Activated naive CD8-positive, alpha-beta T cell (primary cell): Measurements from ENCODE around the gene ARF3.
"Not testable (repeated sequence)": the region's sequence is repeated elsewhere in the genome, so short reads cannot be mapped to it uniquely, and the experiment has no call there.

ENCODE experiments used
- H3K27ac Mint-ChIP-seq: one replicate; pipeline ENCODE4 v1.8.0; 2021; ENCODE audit warnings: mixed read lengths
- H3K27me3 Mint-ChIP-seq: one replicate; pipeline ENCODE4 v1.8.0; 2021; ENCODE audit warnings: mixed read lengths
- H3K36me3 Mint-ChIP-seq: one replicate; pipeline ENCODE4 v1.8.0; 2021; ENCODE audit warnings: mixed read lengths
- H3K4me1 Mint-ChIP-seq: one replicate; pipeline ENCODE4 v1.8.0; 2021; ENCODE audit warnings: low read depth, mixed read lengths
- H3K4me3 Mint-ChIP-seq: one replicate; pipeline ENCODE4 v1.8.0; 2021; ENCODE audit warnings: mild to moderate bottlenecking, mixed read lengths
- H3K9me3 Mint-ChIP-seq: one replicate; pipeline ENCODE4 v1.8.0; 2021; ENCODE audit warnings: low read depth, mixed read lengths

The ARF3 gene

DNA sequence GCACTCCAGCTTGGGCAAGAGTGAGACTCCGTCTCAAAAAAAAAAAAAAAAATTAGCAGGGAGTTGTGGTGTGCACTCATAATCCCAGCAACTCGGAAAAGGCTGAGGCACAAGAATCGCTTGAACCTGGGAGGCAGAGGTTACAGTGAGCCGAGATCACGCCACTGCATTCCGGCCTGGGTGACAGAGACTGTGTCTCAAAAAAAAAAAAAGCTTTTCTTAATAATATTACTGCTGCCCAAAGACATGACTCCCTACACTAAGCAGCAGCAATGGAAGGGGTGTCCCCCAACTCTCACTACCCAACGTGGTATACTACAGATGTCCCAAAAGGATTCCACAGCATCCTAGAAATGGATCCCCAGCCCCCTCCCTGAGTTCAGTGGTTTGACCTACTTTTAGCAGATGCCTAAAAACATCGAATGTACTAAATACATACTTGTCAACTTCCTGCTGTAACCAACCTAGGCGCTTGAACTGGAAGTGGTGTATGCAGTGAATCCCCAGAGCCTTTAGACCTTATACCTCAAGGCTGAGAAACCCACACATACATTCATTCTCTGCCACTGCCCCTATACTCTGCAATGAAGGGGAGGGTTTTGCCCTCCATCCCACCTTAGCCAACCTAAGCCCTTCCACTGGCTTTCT, 23.5 kb downstream of the ARF3 start:
- no peaks in the 10 kb centered on the region for H3K27me3 Mint-ChIP-seq
- H3K36me3 Mint-ChIP-seq: peaks cover 16% of the 10 kb centered on the region
- H3K27ac Mint-ChIP-seq: peak overlapping the region; percentile 34
- H3K9me3 Mint-ChIP-seq: no peaks in the 10 kb centered on the region
- peaks cover 24% of the 10 kb centered on the region for H3K4me1 Mint-ChIP-seq
- H3K4me3 Mint-ChIP-seq: no peak overlapping the region

DNA sequence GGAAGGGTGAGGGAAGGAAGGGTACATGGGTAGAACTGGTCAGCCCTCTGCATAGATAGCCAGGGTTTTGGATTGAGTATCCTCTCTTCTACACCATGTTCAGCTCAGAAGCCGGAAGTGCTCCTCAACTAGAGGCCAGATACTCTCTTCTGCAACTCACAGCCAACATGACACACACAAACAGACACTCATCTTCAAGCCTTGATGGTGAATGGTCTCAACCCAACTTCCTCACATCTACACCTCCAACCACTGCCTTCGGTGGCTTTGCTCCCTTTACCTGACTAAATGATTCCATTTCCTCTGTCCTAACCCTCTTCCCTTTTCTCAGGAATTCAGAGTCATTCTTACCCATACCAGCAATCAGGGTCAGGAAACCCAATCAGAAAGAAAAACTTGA, 24.4 kb downstream of the ARF3 start:
- Mint-ChIP-seq H3K27me3 (no peaks in the 10 kb centered on the region), H3K27ac (peak overlapping the region; percentile 64), H3K36me3 (peaks cover 16% of the 10 kb centered on the region), H3K9me3 (no peaks in the 10 kb centered on the region), H3K4me1 (peaks cover 24% of the 10 kb centered on the region), H3K4me3 (no peak overlapping the region)

- H3K27ac Mint-ChIP-seq: no peak overlapping the region
- no peaks in the 10 kb centered on the region for H3K27me3 Mint-ChIP-seq
- H3K9me3 Mint-ChIP-seq: no peaks in the 10 kb centered on the region
- peaks cover 16% of the 10 kb centered on the region for H3K36me3 Mint-ChIP-seq
- no peak overlapping the region for H3K4me3 Mint-ChIP-seq
- H3K4me1 Mint-ChIP-seq: peaks cover 35% of the 10 kb centered on the region
Observed at GRCh38 chr12:48930475-48930874, 26.8 kb downstream of the ARF3 start.

- Mint-ChIP-seq H3K4me3 (no peak overlapping the region), H3K4me1 (peaks cover 35% of the 10 kb centered on the region), H3K27ac (no peak overlapping the region), H3K27me3 (no peaks in the 10 kb centered on the region), H3K9me3 (no peaks in the 10 kb centered on the region), H3K36me3 (peaks cover 16% of the 10 kb centered on the region)
Observed at GRCh38 chr12:48929551-48929950, 27.7 kb downstream of the ARF3 start.

DNA sequence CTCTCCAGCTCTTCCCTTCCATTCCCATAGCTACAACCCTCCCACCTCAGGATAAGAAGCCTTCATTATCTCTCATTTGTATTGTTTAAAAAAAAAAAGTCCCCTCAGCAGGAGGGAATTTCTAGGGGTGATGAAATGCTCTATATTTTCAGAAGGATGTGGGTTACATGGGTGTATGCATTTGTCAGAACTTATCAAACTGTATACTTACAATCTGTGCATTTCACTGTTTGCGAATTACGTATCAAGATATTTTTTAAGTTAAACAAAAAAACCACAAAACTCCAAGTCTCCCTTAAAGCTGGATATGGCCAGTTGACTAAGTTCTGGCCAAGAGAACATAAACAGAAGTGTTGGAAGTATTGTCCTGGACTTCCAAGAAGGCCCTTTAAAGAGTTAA, 30.0 kb downstream of the ARF3 start:
- Mint-ChIP-seq H3K27me3 (no peaks in the 10 kb centered on the region), H3K9me3 (no peaks in the 10 kb centered on the region), H3K27ac (peak overlapping the region; percentile 58), H3K4me3 (peak overlapping the region; percentile 33), H3K36me3 (peaks cover 22% of the 10 kb centered on the region), H3K4me1 (peaks cover 38% of the 10 kb centered on the region)

- Mint-ChIP-seq H3K9me3 (no peaks in the 10 kb centered on the region), H3K4me1 (peaks cover 53% of the 10 kb centered on the region), H3K27me3 (no peaks in the 10 kb centered on the region), H3K27ac (peak within 1 kb of the TSS; percentile 97), H3K4me3 (peak within 1 kb of the TSS; percentile 94), H3K36me3 (peaks cover 28% of the 10 kb centered on the region)
Observed at GRCh38 chr12:48925304-48926011, 31.8 kb downstream of the ARF3 start, which contains the start of gene FKBP11. FKBP11 (minus strand) TSS chr12:48925492; CDS start chr12:48925428, 64 bp downstream.

DNA sequence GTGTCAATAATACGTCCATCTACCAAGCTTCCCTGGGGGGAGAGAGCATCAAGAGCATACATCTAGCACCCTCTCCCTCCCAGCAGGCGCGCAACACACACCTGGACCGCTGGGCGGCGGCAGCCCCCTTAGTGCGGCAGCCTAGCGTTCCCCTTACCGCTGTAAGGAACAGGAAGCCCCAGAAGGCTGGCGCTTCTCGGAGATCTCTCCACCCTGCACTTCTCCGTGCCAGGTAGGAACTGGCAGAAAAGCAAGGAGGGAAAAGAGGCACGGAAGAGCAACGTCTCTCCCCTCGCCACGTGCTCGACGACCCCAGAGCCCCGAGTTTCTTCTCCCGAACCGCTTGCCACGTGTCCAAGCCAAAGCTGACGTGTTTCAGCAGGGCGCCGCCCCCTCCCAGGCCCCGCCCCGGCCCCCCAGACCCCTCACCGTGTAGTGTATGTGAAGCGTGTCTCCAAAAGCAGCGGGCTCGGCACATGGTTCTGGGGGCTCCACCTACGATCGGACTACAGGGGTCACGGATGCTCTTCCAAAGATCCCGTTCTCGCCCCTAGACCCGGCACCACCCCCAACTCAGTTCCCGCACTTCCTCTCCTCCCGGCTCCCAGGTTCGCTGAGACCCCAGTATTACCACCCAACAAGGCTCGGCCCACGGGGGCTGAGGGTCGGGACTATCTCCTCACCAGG, 32.5 kb downstream of the ARF3 start:
- Mint-ChIP-seq H3K27ac (peak overlapping the region; percentile 97), H3K9me3 (no peaks in the 10 kb centered on the region), H3K4me3 (peak overlapping the region; percentile 94), H3K27me3 (no peaks in the 10 kb centered on the region), H3K4me1 (peaks cover 53% of the 10 kb centered on the region), H3K36me3 (peaks cover 25% of the 10 kb centered on the region)

GRCh38 chr12:48923117-48923516, 34.2 kb downstream of the ARF3 start:
- Mint-ChIP-seq H3K4me1 (peaks cover 63% of the 10 kb centered on the region), H3K4me3 (peak overlapping the region; percentile 94), H3K9me3 (no peaks in the 10 kb centered on the region), H3K27ac (peak overlapping the region; percentile 97), H3K27me3 (no peaks in the 10 kb centered on the region), H3K36me3 (peaks cover 21% of the 10 kb centered on the region)

GRCh38 chr12:48917857-48918537, 39.3 kb downstream of the ARF3 start:
- Mint-ChIP-seq H3K9me3 (no peaks in the 10 kb centered on the region), H3K4me3 (peak overlapping the region; percentile 84), H3K27me3 (no peaks in the 10 kb centered on the region)

DNA sequence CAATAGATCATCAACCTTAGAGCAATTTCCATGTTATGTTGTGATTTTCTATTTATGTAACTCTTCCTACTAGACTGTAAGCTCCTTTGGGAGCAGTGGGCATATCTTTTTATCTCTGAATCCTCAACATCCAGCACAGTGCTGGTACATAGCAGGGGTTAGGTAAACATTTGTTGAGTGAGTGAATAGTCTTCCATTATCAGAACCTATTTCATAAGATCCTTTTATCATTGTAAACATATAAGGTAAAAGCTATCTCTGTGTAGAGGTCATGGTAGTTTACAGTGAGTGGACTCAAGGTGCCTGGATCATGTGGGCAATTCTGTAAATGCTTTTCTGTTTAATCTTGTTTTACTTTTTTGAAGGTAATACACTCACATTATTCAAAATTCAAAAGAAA, 47.1 kb downstream of the ARF3 start:
- H3K27ac Mint-ChIP-seq: no peak overlapping the region
- H3K4me1 Mint-ChIP-seq: no peaks in the 10 kb centered on the region
- no peak overlapping the region for H3K4me3 Mint-ChIP-seq

More at GRCh38 chr12:48917857-48918537, 39.3 kb downstream of the ARF3 start:
- peak overlapping the region; percentile 90 for H3K27ac Mint-ChIP-seq
- H3K4me1 Mint-ChIP-seq: peaks cover 48% of the 10 kb centered on the region
- H3K36me3 Mint-ChIP-seq: peaks cover 19% of the 10 kb centered on the region

GRCh38 chr12:48909698-48910097, 47.6 kb downstream of the ARF3 start:
- not testable (repeated sequence) for H3K4me3 Mint-ChIP-seq, H3K4me1 Mint-ChIP-seq, H3K27me3 Mint-ChIP-seq

More for the DNA sequence above, 47.1 kb downstream of the ARF3 start:
- no peaks in the 10 kb centered on the region for H3K27me3 Mint-ChIP-seq
- no peaks in the 10 kb centered on the region for H3K9me3 Mint-ChIP-seq
- peaks cover 2% of the 10 kb centered on the region for H3K36me3 Mint-ChIP-seq

GRCh38 chr12:48907245-48907644, 50.0 kb downstream of the ARF3 start:
- Mint-ChIP-seq H3K9me3 (no peaks in the 10 kb centered on the region), H3K36me3 (peaks cover 2% of the 10 kb centered on the region), H3K4me1 (peaks cover 8% of the 10 kb centered on the region), H3K27me3 (no peaks in the 10 kb centered on the region), H3K4me3 (no peak overlapping the region), H3K27ac (no peak overlapping the region)

More at GRCh38 chr12:48909698-48910097, 47.6 kb downstream of the ARF3 start:
- not testable (repeated sequence) for H3K27ac Mint-ChIP-seq, H3K36me3 Mint-ChIP-seq, H3K9me3 Mint-ChIP-seq

- Mint-ChIP-seq H3K27ac (no peak overlapping the region), H3K4me1 (peaks cover 8% of the 10 kb centered on the region), H3K27me3 (no peaks in the 10 kb centered on the region), H3K9me3 (no peaks in the 10 kb centered on the region), H3K36me3 (no peaks in the 10 kb centered on the region), H3K4me3 (peak overlapping the region; percentile 83)
Observed at GRCh38 chr12:48903982-48904411, 53.3 kb downstream of the ARF3 start.

DNA sequence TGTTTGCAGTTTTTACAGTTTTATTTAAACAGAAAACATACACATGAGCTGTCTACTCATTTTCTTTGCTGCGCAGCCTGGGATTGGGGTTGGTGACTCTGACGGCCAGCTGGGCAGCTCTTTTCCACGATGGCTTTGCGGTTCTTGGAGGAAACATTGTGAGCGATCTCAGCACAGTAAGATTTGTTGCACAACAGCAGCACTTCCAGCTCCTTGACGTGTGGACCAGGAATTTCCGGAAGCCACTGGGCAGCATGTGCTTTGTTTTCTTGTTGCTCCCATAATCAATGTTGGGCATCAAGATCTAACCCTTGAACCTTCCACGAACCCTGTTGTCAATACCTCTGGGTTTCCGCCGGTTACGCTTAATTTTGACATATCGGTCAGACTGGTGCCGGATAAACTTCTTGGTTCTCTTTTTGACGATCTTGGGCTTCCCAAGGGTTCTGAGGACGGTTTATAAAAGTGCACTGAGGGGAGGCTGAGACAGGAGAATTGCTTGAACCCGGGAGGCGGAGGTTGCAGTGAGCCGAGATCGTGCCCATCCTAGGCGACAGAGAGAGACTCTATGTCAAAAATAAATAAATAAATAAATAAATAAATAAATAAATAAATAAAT, 53.8 kb downstream of the ARF3 start:
- no peak overlapping the region for H3K27ac Mint-ChIP-seq
- peaks cover 8% of the 10 kb centered on the region for H3K4me1 Mint-ChIP-seq
- peak overlapping the region; percentile 76 for H3K4me3 Mint-ChIP-seq
- no peaks in the 10 kb centered on the region for H3K9me3 Mint-ChIP-seq
- peaks cover 2% of the 10 kb centered on the region for H3K27me3 Mint-ChIP-seq
- H3K36me3 Mint-ChIP-seq: no peaks in the 10 kb centered on the region
